ENCODE measurements around the gene ST8SIA6. TPM values are rescaled to one million over a fixed set of nuclear protein-coding genes. Genes with fewer than 3 reads are reported as not detected.

The ST8SIA6 gene
- total RNA-seq, 1 donor from 2014 or later: 4.9 TPM

GRCh38 chr10:17428351-17429097 lies 25.9 kb downstream of the ST8SIA6 start:
- FAIRE-seq: no peak

GRCh38 chr10:17427666-17428350 lies 26.6 kb downstream of the ST8SIA6 start:
- DNase-seq (ENCODE audit: low spot score in 2 of 2) (no peak), FAIRE-seq (no peak)

More at GRCh38 chr10:17428351-17429097, 25.9 kb downstream of the ST8SIA6 start:
- DNase-seq (ENCODE audit: low spot score in 2 of 2): no peak

- FAIRE-seq (no peak), DNase-seq (ENCODE audit: low spot score in 2 of 2) (no peak)
Measured at GRCh38 chr10:17427201-17427600, 27.2 kb downstream of the ST8SIA6 start.

- DNase-seq (ENCODE audit: low spot score in 2 of 2): no peak
- no peak for FAIRE-seq
Measured at GRCh38 chr10:17426263-17426750, 28.1 kb downstream of the ST8SIA6 start.

- no peak for DNase-seq (ENCODE audit: low spot score in 2 of 2)
- no peak for FAIRE-seq
Measured at GRCh38 chr10:17425584-17426262, 28.7 kb downstream of the ST8SIA6 start.

- DNase-seq (ENCODE audit: low spot score in 2 of 2): no peak
- no peak for FAIRE-seq
Measured at GRCh38 chr10:17423632-17424186, 30.7 kb downstream of the ST8SIA6 start.

GRCh38 chr10:17422931-17423330 lies 31.5 kb downstream of the ST8SIA6 start:
- no peak for DNase-seq (ENCODE audit: low spot score in 2 of 2)

GRCh38 chr10:17418249-17418648 lies 36.1 kb downstream of the ST8SIA6 start:
- DNase-seq (ENCODE audit: low spot score in 2 of 2) (no peak), FAIRE-seq (no peak)

More at GRCh38 chr10:17422931-17423330, 31.5 kb downstream of the ST8SIA6 start:
- FAIRE-seq: no peak

- no peak for FAIRE-seq
- DNase-seq (ENCODE audit: low spot score in 2 of 2): no peak
Measured at GRCh38 chr10:17416442-17417211, 37.8 kb downstream of the ST8SIA6 start.

GRCh38 chr10:17415046-17415658 lies 39.2 kb downstream of the ST8SIA6 start:
- no peak for DNase-seq (ENCODE audit: low spot score in 2 of 2)
- FAIRE-seq: no peak

GRCh38 chr10:17414484-17414883 lies 39.9 kb downstream of the ST8SIA6 start:
- DNase-seq (ENCODE audit: low spot score in 2 of 2) (no peak), FAIRE-seq (no peak)

GRCh38 chr10:17413876-17414275 lies 40.5 kb downstream of the ST8SIA6 start:
- DNase-seq (ENCODE audit: low spot score in 2 of 2) (no peak), FAIRE-seq (no peak)

- DNase-seq (ENCODE audit: low spot score in 2 of 2) (no peak), FAIRE-seq (no peak)
Measured at GRCh38 chr10:17412323-17412722, 42.1 kb downstream of the ST8SIA6 start.

GRCh38 chr10:17410907-17411306 lies 43.5 kb downstream of the ST8SIA6 start:
- FAIRE-seq: no peak
- no peak for DNase-seq (ENCODE audit: low spot score in 2 of 2)

GRCh38 chr10:17409170-17409733 lies 45.1 kb downstream of the ST8SIA6 start:
- DNase-seq (ENCODE audit: low spot score in 2 of 2): no peak

GRCh38 chr10:17407047-17407446 lies 47.3 kb downstream of the ST8SIA6 start:
- no peak for FAIRE-seq
- DNase-seq (ENCODE audit: low spot score in 2 of 2): no peak

More at GRCh38 chr10:17409170-17409733, 45.1 kb downstream of the ST8SIA6 start:
- no peak for FAIRE-seq

- DNase-seq (ENCODE audit: low spot score in 2 of 2): no peak
- FAIRE-seq: no peak
Measured at GRCh38 chr10:17406036-17406834, 48.2 kb downstream of the ST8SIA6 start.

- FAIRE-seq (no peak), DNase-seq (ENCODE audit: low spot score in 2 of 2) (no peak)
Measured at GRCh38 chr10:17403161-17403560, 51.2 kb downstream of the ST8SIA6 start.
